Right hindlimb (tissue), 1 donor: ENCODE data around the gene MCF2.
"Not testable (repeated sequence)": the region's sequence is repeated elsewhere in the genome, so short reads cannot be mapped to it uniquely, and the experiment has no call there.

Experiments
- DNase-seq: peaks from one replicate; pipeline ENCODE4 v3.0.0-alpha.2; 2018

MCF2 gene

GRCh38 chrX:139708067-139708466 lies at the start of gene MCF2:
Gene MCF2 (minus strand): TSS chrX:139708167. CDS start chrX:139651744, 56,423 bp downstream.
- DNase-seq: no peak

GRCh38 chrX:139751053-139751452 lies 43.1 kb upstream of the MCF2 start:
- no peak for DNase-seq

GRCh38 chrX:139750390-139750789 lies 42.4 kb upstream of the MCF2 start:
- DNase-seq: no peak

GRCh38 chrX:139739138-139739537 lies 31.2 kb upstream of the MCF2 start:
- DNase-seq: no peak

GRCh38 chrX:139738581-139738980 lies 30.6 kb upstream of the MCF2 start:
- no peak for DNase-seq

- DNase-seq: no peak
Observed at GRCh38 chrX:139736151-139736550, 28.2 kb upstream of the MCF2 start.

GRCh38 chrX:139734996-139735395 lies 27.0 kb upstream of the MCF2 start:
- DNase-seq: no peak

- DNase-seq: no peak
Observed at GRCh38 chrX:139725720-139726119, 17.8 kb upstream of the MCF2 start.

GRCh38 chrX:139724626-139725025 lies 16.7 kb upstream of the MCF2 start:
- no peak for DNase-seq

GRCh38 chrX:139720979-139721378 lies 13.0 kb upstream of the MCF2 start:
- no peak for DNase-seq

GRCh38 chrX:139720136-139720535 lies 12.2 kb upstream of the MCF2 start:
- DNase-seq: no peak

- DNase-seq: no peak
Observed at GRCh38 chrX:139702658-139703057, 5.3 kb downstream of the MCF2 start.

- DNase-seq: no peak
Observed at GRCh38 chrX:139692908-139693307, 15.1 kb downstream of the MCF2 start.

GRCh38 chrX:139692506-139692849 lies 15.5 kb downstream of the MCF2 start:
- no peak for DNase-seq

- DNase-seq: peak; percentile 13
Observed at GRCh38 chrX:139691843-139692505, 16.0 kb downstream of the MCF2 start.

- DNase-seq: peak; percentile 19
Observed at GRCh38 chrX:139691493-139691842, 16.5 kb downstream of the MCF2 start.

- DNase-seq: not testable (repeated sequence)
Observed at GRCh38 chrX:139685175-139685574, 22.8 kb downstream of the MCF2 start.

GRCh38 chrX:139680356-139680755 lies 27.6 kb downstream of the MCF2 start:
- no peak for DNase-seq

- DNase-seq: no peak
Observed at GRCh38 chrX:139647597-139647996, 60.4 kb downstream of the MCF2 start.

GRCh38 chrX:139642241-139642927 lies 65.6 kb downstream of the MCF2 start:
- peak; percentile 15 for DNase-seq

GRCh38 chrX:139640259-139640658 lies 67.7 kb downstream of the MCF2 start:
- no peak for DNase-seq

- DNase-seq: peak; percentile 18
Observed at GRCh38 chrX:139639253-139639652, 68.7 kb downstream of the MCF2 start.

GRCh38 chrX:139600105-139600504 lies 107.9 kb downstream of the MCF2 start:
- DNase-seq: no peak

GRCh38 chrX:139596068-139596467 lies 111.9 kb downstream of the MCF2 start:
- DNase-seq: no peak

- no peak for DNase-seq
Observed at GRCh38 chrX:139585613-139586012, 122.4 kb downstream of the MCF2 start.
